ENCODE data around the gene STOX2.

DNA sequence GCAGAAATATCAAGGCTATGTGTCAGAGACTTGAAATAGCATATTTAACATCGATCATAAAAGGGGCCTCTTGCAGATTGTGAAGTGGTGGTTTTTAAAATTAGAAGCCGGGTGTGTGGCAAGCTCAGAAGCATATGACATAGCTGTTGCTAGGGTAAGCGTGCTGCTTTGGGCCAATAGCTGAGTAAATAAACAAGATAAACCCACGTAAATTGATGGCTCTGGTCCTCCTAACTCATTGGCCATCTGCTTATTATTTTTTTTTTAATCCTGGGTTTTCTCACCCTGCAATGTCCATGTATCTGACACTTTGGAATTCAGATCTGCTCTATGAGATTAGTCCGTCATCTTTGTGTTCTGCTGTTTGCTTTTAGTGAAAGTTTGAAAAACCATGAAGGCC lies 32.6 kb upstream of the STOX2 start:
- TF ChIP-seq, protein P1, sequence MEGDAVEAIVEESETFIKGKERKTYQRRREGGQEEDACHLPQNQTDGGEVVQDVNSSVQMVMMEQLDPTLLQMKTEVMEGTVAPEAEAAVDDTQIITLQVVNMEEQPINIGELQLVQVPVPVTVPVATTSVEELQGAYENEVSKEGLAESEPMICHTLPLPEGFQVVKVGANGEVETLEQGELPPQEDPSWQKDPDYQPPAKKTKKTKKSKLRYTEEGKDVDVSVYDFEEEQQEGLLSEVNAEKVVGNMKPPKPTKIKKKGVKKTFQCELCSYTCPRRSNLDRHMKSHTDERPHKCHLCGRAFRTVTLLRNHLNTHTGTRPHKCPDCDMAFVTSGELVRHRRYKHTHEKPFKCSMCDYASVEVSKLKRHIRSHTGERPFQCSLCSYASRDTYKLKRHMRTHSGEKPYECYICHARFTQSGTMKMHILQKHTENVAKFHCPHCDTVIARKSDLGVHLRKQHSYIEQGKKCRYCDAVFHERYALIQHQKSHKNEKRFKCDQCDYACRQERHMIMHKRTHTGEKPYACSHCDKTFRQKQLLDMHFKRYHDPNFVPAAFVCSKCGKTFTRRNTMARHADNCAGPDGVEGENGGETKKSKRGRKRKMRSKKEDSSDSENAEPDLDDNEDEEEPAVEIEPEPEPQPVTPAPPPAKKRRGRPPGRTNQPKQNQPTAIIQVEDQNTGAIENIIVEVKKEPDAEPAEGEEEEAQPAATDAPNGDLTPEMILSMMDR (IDR thresholded peaks at IDR 0.05), result no peak
- no peak for TF ChIP-seq POLR2A (IDR thresholded peaks at IDR 0.05)
